ENCODE results near the gene C1orf52. TPM values are rescaled to one million over a fixed set of nuclear protein-coding genes. Genes with fewer than 3 reads are reported as not detected.
A peak's percentile ranks its signal among the peaks of the same experiment; 100 is the strongest.

C1orf52 gene
- total and polyA plus RNA-seq, 4 experiments from 2014 or later: 21.2 to 41.6 (median 32.7) TPM

DNA sequence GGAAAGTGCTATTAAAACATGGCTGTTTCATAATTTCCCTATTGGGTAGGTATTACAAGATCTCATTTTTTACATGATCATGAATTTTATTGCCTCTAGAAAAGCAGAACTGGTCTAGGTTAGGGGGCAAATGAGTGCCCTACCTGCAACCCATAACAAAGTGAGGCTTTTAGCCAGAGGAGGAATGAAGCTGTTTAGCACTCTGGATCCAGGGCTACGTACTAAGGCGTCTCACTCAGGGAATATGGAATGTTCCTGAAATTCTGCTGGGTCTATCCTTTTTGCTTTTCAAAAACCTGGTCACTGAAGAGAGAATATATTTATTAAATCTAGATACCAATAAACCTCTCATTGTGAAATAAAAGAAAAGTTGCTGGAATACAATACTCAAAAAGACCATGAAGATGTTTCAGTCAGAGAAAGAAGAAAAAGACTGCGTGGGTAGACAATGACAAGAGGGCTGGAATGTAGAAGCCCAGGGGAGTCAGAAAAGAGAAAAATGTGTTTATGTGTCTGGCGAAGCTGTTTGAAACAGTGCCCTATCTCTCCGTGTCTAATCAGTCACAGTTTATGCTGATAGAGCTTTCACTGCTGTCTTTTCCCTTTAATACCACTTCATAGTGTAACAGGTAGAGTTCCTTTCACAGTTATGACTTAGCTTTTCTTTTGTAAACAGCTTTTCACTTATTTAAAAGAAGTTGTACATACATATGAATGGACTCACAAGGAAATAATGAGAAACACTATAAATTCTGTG lies 33.7 kb downstream of the C1orf52 start:
- intact Hi-C loops (cut with micrococcal nuclease): no loop called here
- POLR2A ChIA-PET (ENCODE audit: partially characterized antibody): no interaction called here
- no peak overlapping the region for H3K4me3 Mint-ChIP-seq

GRCh38 chr1:85224734-85225623 lies 34.5 kb downstream of the C1orf52 start:
- POLR2A ChIA-PET (ENCODE audit: partially characterized antibody): no interaction called here
- Histone ChIP-seq H3K27ac (ENCODE audit: low read depth, low read length) (no peak overlapping the region), H3K4me1 (ENCODE audit: insufficient read depth, low read length) (no peaks in the 10 kb centered on the region), H3K9me3 (ENCODE audit: control insufficient read depth in 1 of 2, low read length in 2 of 2) (no peaks in the 10 kb centered on the region), H3K4me3 (ENCODE audit: low read length in 2 of 2) (no peak overlapping the region), H3K36me3 (ENCODE audit: insufficient read depth, low read length) (no peaks in the 10 kb centered on the region), H3K27me3 (ENCODE audit: insufficient read depth, low read length) (no peaks in the 10 kb centered on the region)
- Mint-ChIP-seq H3K27ac (no peak overlapping the region), H3K36me3 (no peaks in the 10 kb centered on the region), H3K27me3 (peaks cover 2 to 4% of the 10 kb centered on the region in 2 donors), H3K4me3 (no peak overlapping the region), H3K9me3 (no peaks in the 10 kb centered on the region), H3K4me1 (no peaks in the 10 kb centered on the region)
- intact Hi-C loops (cut with micrococcal nuclease): no loop called here
- DNase-seq: no peak
- CTCF ChIA-PET (ENCODE audit: partially characterized antibody): interaction anchor here (1.0 to 1.4 kb wide), 2 partner anchors 15 to 188 kb away, joined by 3 read pairs; no protein-coding TSS in a partner anchor

More for the DNA sequence above, 33.7 kb downstream of the C1orf52 start:
- Mint-ChIP-seq H3K9me3 (no peaks in the 10 kb centered on the region), H3K4me1 (no peaks in the 10 kb centered on the region), H3K27me3 (peaks cover 0 to 4% of the 10 kb centered on the region in 2 donors), H3K27ac (no peak overlapping the region), H3K36me3 (no peaks in the 10 kb centered on the region)
- no peaks in the 10 kb centered on the region for H3K27me3 ChIP-seq (ENCODE audit: insufficient read depth, low read length)
- no peaks in the 10 kb centered on the region for H3K9me3 ChIP-seq (ENCODE audit: control insufficient read depth in 1 of 2, low read length in 2 of 2)
- H3K27ac ChIP-seq (ENCODE audit: low read depth, low read length): no peak overlapping the region
- no peaks in the 10 kb centered on the region for H3K4me1 ChIP-seq (ENCODE audit: insufficient read depth, low read length)
- no peak for DNase-seq
- H3K4me3 ChIP-seq (ENCODE audit: low read length in 2 of 2): no peak overlapping the region
- H3K36me3 ChIP-seq (ENCODE audit: insufficient read depth, low read length): no peaks in the 10 kb centered on the region
- CTCF ChIA-PET (ENCODE audit: partially characterized antibody): interaction anchor here (0.6 to 1.4 kb wide), 3 partner anchors 10 to 23 kb away, joined by 3 read pairs; no protein-coding TSS in a partner anchor

DNA sequence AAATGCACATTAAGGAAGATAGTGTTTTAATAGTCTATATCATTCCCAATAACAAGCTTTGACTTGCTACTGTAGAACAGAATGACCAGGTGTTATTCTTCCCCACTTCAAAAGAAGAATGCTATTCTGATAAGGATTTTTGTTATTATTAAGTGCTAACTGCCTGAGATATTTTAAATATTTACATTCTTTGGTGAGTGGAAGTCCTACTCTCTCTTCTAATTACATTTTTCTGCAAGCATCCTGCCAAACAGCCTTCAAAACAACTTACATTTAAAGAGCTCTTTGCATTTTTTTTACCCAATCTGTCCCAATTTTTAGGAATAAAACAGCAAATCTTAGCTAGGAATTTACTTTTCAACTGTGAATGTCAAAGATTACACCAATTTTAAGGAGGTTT lies 35.2 kb downstream of the C1orf52 start:
- H3K27me3 ChIP-seq (ENCODE audit: insufficient read depth, low read length): no peaks in the 10 kb centered on the region
- Mint-ChIP-seq H3K4me3 (no peak overlapping the region), H3K9me3 (no peaks in the 10 kb centered on the region), H3K27me3 (peaks cover 4 to 6% of the 10 kb centered on the region in 2 donors), H3K4me1 (no peaks in the 10 kb centered on the region), H3K36me3 (no peaks in the 10 kb centered on the region), H3K27ac (no peak overlapping the region)
- intact Hi-C loops (cut with micrococcal nuclease): no loop called here
- H3K27ac ChIP-seq (ENCODE audit: low read depth, low read length): no peak overlapping the region
- no peak for DNase-seq
- CTCF ChIA-PET (ENCODE audit: partially characterized antibody): interaction anchor here (1.0 to 1.4 kb wide), 2 partner anchors 16 to 187 kb away, joined by 3 read pairs; no protein-coding TSS in a partner anchor
- H3K4me3 ChIP-seq (ENCODE audit: low read length in 2 of 2): no peak overlapping the region
- H3K36me3 ChIP-seq (ENCODE audit: insufficient read depth, low read length): no peaks in the 10 kb centered on the region
- POLR2A ChIA-PET (ENCODE audit: partially characterized antibody): no interaction called here
- H3K4me1 ChIP-seq (ENCODE audit: insufficient read depth, low read length): no peaks in the 10 kb centered on the region
- H3K9me3 ChIP-seq (ENCODE audit: control insufficient read depth in 1 of 2, low read length in 2 of 2): no peaks in the 10 kb centered on the region

- Mint-ChIP-seq H3K27me3 (peaks cover 7 to 10% of the 10 kb centered on the region in 2 donors), H3K9me3 (no peaks in the 10 kb centered on the region), H3K4me1 (no peaks in the 10 kb centered on the region), H3K36me3 (no peaks in the 10 kb centered on the region), H3K4me3 (no peak overlapping the region), H3K27ac (no peak overlapping the region)
- ChIA-PET POLR2A (ENCODE audit: partially characterized antibody) (no interaction called here), CTCF (ENCODE audit: partially characterized antibody) (no interaction called here)
- Histone ChIP-seq H3K4me3 (ENCODE audit: low read length in 2 of 2) (no peak overlapping the region), H3K36me3 (ENCODE audit: insufficient read depth, low read length) (no peaks in the 10 kb centered on the region), H3K9me3 (ENCODE audit: control insufficient read depth in 1 of 2, low read length in 2 of 2) (no peaks in the 10 kb centered on the region), H3K27ac (ENCODE audit: low read depth, low read length) (no peak overlapping the region), H3K4me1 (ENCODE audit: insufficient read depth, low read length) (no peaks in the 10 kb centered on the region), H3K27me3 (ENCODE audit: insufficient read depth, low read length) (no peaks in the 10 kb centered on the region)
- intact Hi-C loops (cut with micrococcal nuclease): no loop called here
- no peak for DNase-seq
Measured at GRCh38 chr1:85223334-85223733, 36.1 kb downstream of the C1orf52 start.

DNA sequence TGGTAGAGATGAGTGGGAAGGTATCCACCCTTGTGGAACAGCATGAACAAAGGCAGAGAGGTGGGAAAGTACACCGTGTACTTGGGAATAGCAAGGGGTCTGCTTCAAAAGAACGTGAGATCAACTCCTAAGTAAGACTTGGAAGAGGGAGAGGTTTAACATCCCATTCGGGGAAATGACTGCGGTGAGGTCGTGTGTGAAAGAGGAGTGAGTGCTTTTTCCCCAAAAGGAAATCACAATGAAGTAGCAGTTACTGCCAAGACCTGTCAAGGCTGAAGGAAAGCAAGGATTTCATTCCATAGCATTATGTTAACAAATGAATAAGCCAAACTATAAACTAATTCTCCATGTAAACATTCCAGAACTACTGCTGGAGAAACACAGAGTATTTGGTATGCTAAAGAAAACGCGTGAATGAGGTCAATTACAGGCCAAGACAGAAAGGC lies 38.7 kb downstream of the C1orf52 start:
- no peaks in the 10 kb centered on the region for H3K36me3 ChIP-seq (ENCODE audit: insufficient read depth, low read length)
- Mint-ChIP-seq H3K27ac (peak overlapping the region in 2 of 7 donors; percentile 1 to 57), H3K9me3 (peaks cover 0 to 2% (median 0%) of the 10 kb centered on the region in 8 donors), H3K4me1 (no peaks in the 10 kb centered on the region), H3K4me3 (no peak overlapping the region), H3K36me3 (no peaks in the 10 kb centered on the region), H3K27me3 (peaks cover 10 to 16% of the 10 kb centered on the region in 2 donors)
- POLR2A ChIA-PET (ENCODE audit: partially characterized antibody): no interaction called here
- intact Hi-C loops (cut with micrococcal nuclease): no loop called here
- no peak overlapping the region for H3K27ac ChIP-seq (ENCODE audit: low read depth, low read length)
- H3K9me3 ChIP-seq (ENCODE audit: control insufficient read depth in 1 of 2, low read length in 2 of 2): no peaks in the 10 kb centered on the region
- no peak for DNase-seq
- no peak overlapping the region for H3K4me3 ChIP-seq (ENCODE audit: low read length in 2 of 2)
- CTCF ChIA-PET (ENCODE audit: partially characterized antibody): no interaction called here
- no peaks in the 10 kb centered on the region for H3K27me3 ChIP-seq (ENCODE audit: insufficient read depth, low read length)
- H3K4me1 ChIP-seq (ENCODE audit: insufficient read depth, low read length): no peaks in the 10 kb centered on the region

DNA sequence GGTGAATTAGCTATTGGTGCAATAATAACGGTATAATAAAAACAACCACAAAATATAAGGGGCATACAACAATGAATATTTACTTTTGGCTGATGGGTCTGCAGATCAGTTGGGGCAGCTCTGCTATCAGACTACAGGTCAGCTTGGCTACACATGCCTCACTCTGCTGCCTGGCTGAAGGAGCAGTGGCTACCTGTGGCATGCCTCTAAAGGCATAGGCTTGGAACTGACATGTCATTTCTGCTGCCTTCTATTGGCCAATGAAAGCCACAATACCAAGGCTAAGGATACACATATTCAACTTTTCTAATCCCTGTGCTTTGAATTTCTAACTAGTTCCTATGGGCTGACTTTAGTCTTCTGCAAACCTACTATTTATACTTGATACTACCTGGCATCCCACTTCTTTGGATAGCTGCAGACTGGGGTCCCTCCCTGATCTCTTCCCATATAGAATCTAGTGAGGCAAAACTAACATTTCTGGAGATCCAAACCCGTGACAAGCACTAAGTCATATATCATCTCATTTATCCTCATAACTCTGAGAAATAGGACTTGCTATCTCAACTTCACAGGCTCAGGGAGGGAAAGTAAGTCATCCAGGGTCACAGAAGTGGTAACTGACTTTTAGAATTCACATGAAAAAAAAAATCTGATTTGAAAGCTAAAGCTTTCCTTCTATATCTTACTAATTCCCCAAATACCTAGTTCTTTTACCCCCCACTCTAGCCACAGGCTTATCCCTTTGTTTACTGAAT lies 39.4 kb downstream of the C1orf52 start:
- H3K9me3 ChIP-seq (ENCODE audit: control insufficient read depth in 1 of 2, low read length in 2 of 2): no peaks in the 10 kb centered on the region
- H3K36me3 ChIP-seq (ENCODE audit: insufficient read depth, low read length): no peaks in the 10 kb centered on the region
- H3K27ac ChIP-seq (ENCODE audit: low read depth, low read length): no peak overlapping the region
- Mint-ChIP-seq H3K4me1 (no peaks in the 10 kb centered on the region), H3K27ac (peak overlapping the region in 1 of 7 donors; percentile 8), H3K36me3 (no peaks in the 10 kb centered on the region), H3K27me3 (peaks cover 15 to 19% of the 10 kb centered on the region in 2 donors), H3K9me3 (peaks cover 0 to 3% (median 0%) of the 10 kb centered on the region in 8 donors), H3K4me3 (no peak overlapping the region)
- H3K4me1 ChIP-seq (ENCODE audit: insufficient read depth, low read length): no peaks in the 10 kb centered on the region
- no peaks in the 10 kb centered on the region for H3K27me3 ChIP-seq (ENCODE audit: insufficient read depth, low read length)
- ChIA-PET POLR2A (ENCODE audit: partially characterized antibody) (no interaction called here), CTCF (ENCODE audit: partially characterized antibody) (no interaction called here)
- no peak for DNase-seq
- H3K4me3 ChIP-seq (ENCODE audit: low read length in 2 of 2): no peak overlapping the region
- intact Hi-C loops (cut with micrococcal nuclease): no loop called here

- CTCF ChIA-PET (ENCODE audit: partially characterized antibody): no interaction called here
- intact Hi-C loops (cut with micrococcal nuclease): no loop called here
- H3K27me3 ChIP-seq (ENCODE audit: insufficient read depth, low read length): no peaks in the 10 kb centered on the region
Measured at GRCh38 chr1:85216697-85217096, 42.8 kb downstream of the C1orf52 start.

More at GRCh38 chr1:85216697-85217096, 42.8 kb downstream of the C1orf52 start:
- H3K36me3 Mint-ChIP-seq: no peaks in the 10 kb centered on the region
- no peaks in the 10 kb centered on the region for H3K4me1 Mint-ChIP-seq
- Histone ChIP-seq H3K4me1 (ENCODE audit: insufficient read depth, low read length) (no peaks in the 10 kb centered on the region), H3K9me3 (ENCODE audit: control insufficient read depth in 1 of 2, low read length in 2 of 2) (no peaks in the 10 kb centered on the region), H3K27ac (ENCODE audit: low read depth, low read length) (no peak overlapping the region), H3K36me3 (ENCODE audit: insufficient read depth, low read length) (no peaks in the 10 kb centered on the region), H3K4me3 (ENCODE audit: low read length in 2 of 2) (no peak overlapping the region)
- peak overlapping the region in 1 of 8 donors; percentile 45 for H3K4me3 Mint-ChIP-seq
- POLR2A ChIA-PET (ENCODE audit: partially characterized antibody): no interaction called here
- H3K27me3 Mint-ChIP-seq: peaks cover 19 to 28% of the 10 kb centered on the region in 2 donors
- peaks cover 0 to 3% (median 0%) of the 10 kb centered on the region in 8 donors for H3K9me3 Mint-ChIP-seq
- no peak overlapping the region for H3K27ac Mint-ChIP-seq
- no peak for DNase-seq
